ENCODE measurements around the gene RBSN.

DNA sequence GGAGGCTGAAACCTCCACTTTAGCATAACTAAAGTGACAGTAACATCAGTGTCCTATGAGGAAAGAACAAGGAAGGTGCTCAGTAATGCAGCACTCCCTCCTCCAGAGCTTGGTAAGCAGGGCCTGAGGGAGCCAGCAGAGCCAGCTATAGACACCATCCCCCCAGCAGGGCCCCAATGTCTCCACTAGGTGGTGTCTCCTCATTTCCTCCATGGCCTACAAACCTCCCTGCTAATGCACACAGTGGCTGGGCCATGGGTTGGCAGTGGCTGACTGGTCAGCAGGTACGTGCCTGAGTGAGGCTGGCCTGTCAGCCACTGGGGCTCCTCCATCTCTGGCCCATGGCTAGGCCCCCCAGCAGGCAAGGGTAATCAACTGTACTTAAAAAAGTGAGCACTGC is 47.4 kb downstream of the RBSN start:
- TF ChIP-seq, protein P1, sequence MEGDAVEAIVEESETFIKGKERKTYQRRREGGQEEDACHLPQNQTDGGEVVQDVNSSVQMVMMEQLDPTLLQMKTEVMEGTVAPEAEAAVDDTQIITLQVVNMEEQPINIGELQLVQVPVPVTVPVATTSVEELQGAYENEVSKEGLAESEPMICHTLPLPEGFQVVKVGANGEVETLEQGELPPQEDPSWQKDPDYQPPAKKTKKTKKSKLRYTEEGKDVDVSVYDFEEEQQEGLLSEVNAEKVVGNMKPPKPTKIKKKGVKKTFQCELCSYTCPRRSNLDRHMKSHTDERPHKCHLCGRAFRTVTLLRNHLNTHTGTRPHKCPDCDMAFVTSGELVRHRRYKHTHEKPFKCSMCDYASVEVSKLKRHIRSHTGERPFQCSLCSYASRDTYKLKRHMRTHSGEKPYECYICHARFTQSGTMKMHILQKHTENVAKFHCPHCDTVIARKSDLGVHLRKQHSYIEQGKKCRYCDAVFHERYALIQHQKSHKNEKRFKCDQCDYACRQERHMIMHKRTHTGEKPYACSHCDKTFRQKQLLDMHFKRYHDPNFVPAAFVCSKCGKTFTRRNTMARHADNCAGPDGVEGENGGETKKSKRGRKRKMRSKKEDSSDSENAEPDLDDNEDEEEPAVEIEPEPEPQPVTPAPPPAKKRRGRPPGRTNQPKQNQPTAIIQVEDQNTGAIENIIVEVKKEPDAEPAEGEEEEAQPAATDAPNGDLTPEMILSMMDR (IDR thresholded peaks at IDR 0.05; ENCODE audit: low read depth, low read length, poor library complexity, severe bottlenecking), result peak; percentile 90
- no peak for TF ChIP-seq EZH2phosphoT487 (IDR thresholded peaks at IDR 0.05; ENCODE audit: borderline replicate concordance, low read length)

All from DOHH2 (cell line).